Measurements from ENCODE around the gene PINLYP. TPM values are rescaled to one million over a fixed set of nuclear protein-coding genes. Genes with fewer than 3 reads are reported as not detected.

The PINLYP gene
- total RNA-seq, 1 experiment from 2014 or later, result 11.9 TPM

DNA sequence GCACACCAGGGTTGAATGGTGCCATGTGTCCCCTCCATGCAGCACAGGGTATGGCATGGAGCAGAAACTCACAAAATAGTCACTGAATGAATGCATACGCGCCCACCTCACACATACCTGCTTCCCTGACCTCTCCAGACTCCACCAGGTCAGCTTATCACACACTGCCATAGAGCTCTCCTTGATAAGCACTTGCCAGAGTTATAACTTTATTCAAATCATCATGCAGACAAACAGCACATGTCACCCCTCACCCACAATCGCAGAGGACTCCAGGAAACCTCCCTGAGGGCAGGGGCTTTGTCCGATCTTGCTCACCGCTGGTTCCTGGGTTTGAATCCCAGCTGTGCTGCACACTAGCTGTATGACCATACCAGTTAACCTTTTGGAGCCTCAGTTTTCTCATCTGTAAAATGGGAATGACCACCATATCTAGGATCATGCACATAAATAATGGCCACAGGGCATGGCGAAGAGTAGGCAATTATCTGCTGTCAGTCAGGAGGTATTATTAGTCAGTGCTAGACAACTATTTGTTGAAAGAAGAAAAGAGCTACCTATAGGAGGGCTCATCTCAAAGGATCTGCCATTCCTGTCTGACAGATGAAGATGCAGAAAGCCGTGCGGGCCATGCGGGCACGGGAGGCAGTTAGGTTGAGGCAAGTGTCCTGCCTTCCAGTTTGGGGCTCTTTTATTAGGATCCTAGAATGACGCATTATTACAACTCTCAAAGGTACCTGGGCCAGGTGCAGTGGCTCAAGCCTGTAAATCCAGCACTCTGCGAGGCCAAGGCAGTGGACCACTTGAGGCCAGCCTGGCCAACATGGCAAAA lies 14.2 kb upstream of the PINLYP start:
- TF ChIP-seq, protein P1, sequence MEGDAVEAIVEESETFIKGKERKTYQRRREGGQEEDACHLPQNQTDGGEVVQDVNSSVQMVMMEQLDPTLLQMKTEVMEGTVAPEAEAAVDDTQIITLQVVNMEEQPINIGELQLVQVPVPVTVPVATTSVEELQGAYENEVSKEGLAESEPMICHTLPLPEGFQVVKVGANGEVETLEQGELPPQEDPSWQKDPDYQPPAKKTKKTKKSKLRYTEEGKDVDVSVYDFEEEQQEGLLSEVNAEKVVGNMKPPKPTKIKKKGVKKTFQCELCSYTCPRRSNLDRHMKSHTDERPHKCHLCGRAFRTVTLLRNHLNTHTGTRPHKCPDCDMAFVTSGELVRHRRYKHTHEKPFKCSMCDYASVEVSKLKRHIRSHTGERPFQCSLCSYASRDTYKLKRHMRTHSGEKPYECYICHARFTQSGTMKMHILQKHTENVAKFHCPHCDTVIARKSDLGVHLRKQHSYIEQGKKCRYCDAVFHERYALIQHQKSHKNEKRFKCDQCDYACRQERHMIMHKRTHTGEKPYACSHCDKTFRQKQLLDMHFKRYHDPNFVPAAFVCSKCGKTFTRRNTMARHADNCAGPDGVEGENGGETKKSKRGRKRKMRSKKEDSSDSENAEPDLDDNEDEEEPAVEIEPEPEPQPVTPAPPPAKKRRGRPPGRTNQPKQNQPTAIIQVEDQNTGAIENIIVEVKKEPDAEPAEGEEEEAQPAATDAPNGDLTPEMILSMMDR (conservative IDR thresholded peaks at IDR 0.05), result no peak

More for the DNA sequence above, 14.2 kb upstream of the PINLYP start:
- H2BK15ac ChIP-seq (ENCODE audit: low read depth, low read length), result no peak overlapping the region
- Mint-ChIP-seq H3K27me3 (ENCODE audit: low read depth) (no peaks in the 10 kb centered on the region; the same call in 1 of the 2 replicates), H3K27ac (peak overlapping the region in 2 of 3 experiments; percentile 5 to 74; a peak in 4 of 7 replicates), H3K9me3 (no peaks in the 10 kb centered on the region), H3K4me3 (no peak overlapping the region), H3K4me1 (no peaks in the 10 kb centered on the region), H3K36me3 (ENCODE audit: insufficient read depth in 1 of 3, low read depth in 3 of 3) (peaks cover 6 to 35% (median 23%) of the 10 kb centered on the region in 3 experiments; a peak in 6 of 7 replicates)
- H4K91ac ChIP-seq (ENCODE audit: insufficient read length, low read depth, low read length), result no peak overlapping the region
- no peak overlapping the region for H3T11ph ChIP-seq (ENCODE audit: low read length)
- no peak overlapping the region for H2BK20ac ChIP-seq (ENCODE audit: low read depth, low read length, poor library complexity, severe bottlenecking)
- H2AK5ac ChIP-seq (ENCODE audit: insufficient read length, low read length), result no peak overlapping the region
- H2BK120ac ChIP-seq (ENCODE audit: low read depth, low read length, poor library complexity, severe bottlenecking), result no peak overlapping the region
- no peak overlapping the region for H3K27ac ChIP-seq (ENCODE audit: insufficient read length, low read depth, low read length)
- H3K23ac ChIP-seq (ENCODE audit: insufficient read length, low read depth, low read length), result no peak overlapping the region
- H3K4me1 ChIP-seq (ENCODE audit: insufficient read depth, low read length), result no peaks in the 10 kb centered on the region
- no peak overlapping the region for H3K4ac ChIP-seq (ENCODE audit: low read depth, low read length)
- no peaks in the 10 kb centered on the region for H3K79me1 ChIP-seq (ENCODE audit: insufficient read depth, low read depth, low read length, poor library complexity, severe bottlenecking)
- no peak overlapping the region for H2BK5ac ChIP-seq (ENCODE audit: insufficient read length, low read length)
- no peaks in the 10 kb centered on the region for H4K20me1 ChIP-seq (ENCODE audit: control insufficient read depth, insufficient read depth, insufficient read length)
- WGBS (ENCODE audit: extremely low coverage, insufficient read length, low lambda C conversion rate), result no CpG with 5 or more reads among the region's 12 CpGs
- no peaks in the 10 kb centered on the region for H3K79me2 ChIP-seq (ENCODE audit: insufficient read depth, low read length)
- H4K8ac ChIP-seq (replicated peaks; ENCODE audit: insufficient read length, low read depth, low read length), result no peak overlapping the region
- no peak overlapping the region for H2AFZ ChIP-seq (ENCODE audit: low read length)
- no peak overlapping the region for H3K4me2 ChIP-seq (ENCODE audit: insufficient read depth, insufficient read length, low read length)
- H3K27me3 ChIP-seq (ENCODE audit: insufficient read depth, low read length), result no peaks in the 10 kb centered on the region
- H3K56ac ChIP-seq (ENCODE audit: insufficient read length, low read depth, low read length), result no peak overlapping the region
- no peak for DNase-seq
- H3K14ac ChIP-seq (ENCODE audit: insufficient read depth, low read length), result no peak overlapping the region
- H2BK12ac ChIP-seq (ENCODE audit: insufficient read length, low read depth, low read length), result no peak overlapping the region
- H3K18ac ChIP-seq (ENCODE audit: insufficient read length, low read depth, low read length), result no peak overlapping the region
- H3K9ac ChIP-seq (ENCODE audit: extremely low read depth, insufficient read length, low read length), result no peak overlapping the region
- H3K9me3 ChIP-seq (ENCODE audit: control insufficient read depth, low read depth, low read length), result no peaks in the 10 kb centered on the region
- H4K5ac ChIP-seq (ENCODE audit: insufficient read length, low read depth, low read length), result no peak overlapping the region
- H3K23me2 ChIP-seq (ENCODE audit: insufficient read length, low read depth, low read length, poor library complexity, severe bottlenecking), result no peaks in the 10 kb centered on the region

Data from H9 (cell line).